Measurements from ENCODE around the gene ATP11C.

The ATP11C gene

GRCh38 chrX:139877710-139878414, 55.0 kb downstream of the ATP11C start:
- Histone ChIP-seq H3K27me3 (ENCODE audit: insufficient read depth, low read length, poor library complexity) (no peaks in the 10 kb centered on the region), H4K20me1 (ENCODE audit: insufficient read depth, low read length) (no peaks in the 10 kb centered on the region; the same call in 1 of the 2 replicates), H3K4me3 (ENCODE audit: low read depth in 1 of 2, low read length in 2 of 2) (no peak overlapping the region), H3K9me3 (ENCODE audit: insufficient read depth, low read length, severe bottlenecking) (no peaks in the 10 kb centered on the region), H3K4me2 (ENCODE audit: insufficient read depth, low read length) (no peak overlapping the region), H3K36me3 (ENCODE audit: insufficient read depth, low read length) (no peaks in the 10 kb centered on the region), H3K9ac (ENCODE audit: low read depth, low read length) (no peak overlapping the region), H3K4me1 (ENCODE audit: insufficient read depth, low read length) (no peaks in the 10 kb centered on the region), H3K27ac (ENCODE audit: low read length) (no peak overlapping the region), H2AFZ (ENCODE audit: low read depth, low read length) (no peak overlapping the region), H3K79me2 (ENCODE audit: insufficient read depth, low read length) (peaks cover 2% of the 10 kb centered on the region; the same call in 1 of the 2 replicates)
- DNase-seq (no peak), ATAC-seq (ENCODE audit: insufficient read depth, low read depth) (no peak)
- TF ChIP-seq CTCF (IDR thresholded peaks at IDR 0.05; ENCODE audit: borderline replicate concordance, extremely low read depth, low read length, poor library complexity, severe bottlenecking), result no peak
- no peak for TF ChIP-seq EZH2 (IDR thresholded peaks at IDR 0.05; ENCODE audit: borderline replicate concordance, low read depth, low read length, severe bottlenecking)

DNA sequence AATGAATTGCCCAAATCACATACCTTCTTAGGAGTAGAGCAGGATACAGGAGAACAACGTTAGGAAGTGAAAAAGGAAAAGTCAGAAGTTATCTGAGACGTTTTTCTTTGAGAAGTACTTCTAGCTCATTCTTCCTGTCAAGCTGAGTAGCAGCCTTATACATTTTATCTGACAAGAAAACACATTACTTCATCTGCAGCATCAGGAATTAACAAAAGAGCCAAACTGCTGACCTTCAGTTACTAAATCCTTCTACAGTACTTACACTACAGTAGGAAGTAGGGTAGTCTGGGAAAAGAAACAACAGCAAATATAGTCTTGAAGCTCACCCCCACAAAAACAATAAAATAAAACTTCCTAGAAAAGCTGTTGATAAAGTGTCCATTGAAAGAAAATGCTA, 57.0 kb downstream of the ATP11C start:
- no peaks in the 10 kb centered on the region for H3K4me1 ChIP-seq (ENCODE audit: insufficient read depth, low read length)
- H4K20me1 ChIP-seq (ENCODE audit: insufficient read depth, low read length), result no peaks in the 10 kb centered on the region
- no peak overlapping the region for H2AFZ ChIP-seq (ENCODE audit: low read depth, low read length)
- H3K4me3 ChIP-seq (ENCODE audit: low read depth in 1 of 2, low read length in 2 of 2), result no peak overlapping the region
- H3K27ac ChIP-seq (ENCODE audit: low read length), result no peak overlapping the region
- no peak overlapping the region for H3K9ac ChIP-seq (ENCODE audit: low read depth, low read length)
- no peak for DNase-seq
- TF ChIP-seq EZH2 (IDR thresholded peaks at IDR 0.05; ENCODE audit: borderline replicate concordance, low read depth, low read length, severe bottlenecking), result no peak
- no peak for TF ChIP-seq CTCF (IDR thresholded peaks at IDR 0.05; ENCODE audit: borderline replicate concordance, extremely low read depth, low read length, poor library complexity, severe bottlenecking)
- H3K4me2 ChIP-seq (ENCODE audit: insufficient read depth, low read length), result no peak overlapping the region
- H3K36me3 ChIP-seq (ENCODE audit: insufficient read depth, low read length), result no peaks in the 10 kb centered on the region
- ATAC-seq (ENCODE audit: insufficient read depth, low read depth), result no peak
- no peaks in the 10 kb centered on the region for H3K9me3 ChIP-seq (ENCODE audit: insufficient read depth, low read length, severe bottlenecking)
- H3K27me3 ChIP-seq (ENCODE audit: insufficient read depth, low read length, poor library complexity), result no peaks in the 10 kb centered on the region
- H3K79me2 ChIP-seq (ENCODE audit: insufficient read depth, low read length), result peaks cover 2% of the 10 kb centered on the region; the same call in 1 of the 2 replicates

DNA sequence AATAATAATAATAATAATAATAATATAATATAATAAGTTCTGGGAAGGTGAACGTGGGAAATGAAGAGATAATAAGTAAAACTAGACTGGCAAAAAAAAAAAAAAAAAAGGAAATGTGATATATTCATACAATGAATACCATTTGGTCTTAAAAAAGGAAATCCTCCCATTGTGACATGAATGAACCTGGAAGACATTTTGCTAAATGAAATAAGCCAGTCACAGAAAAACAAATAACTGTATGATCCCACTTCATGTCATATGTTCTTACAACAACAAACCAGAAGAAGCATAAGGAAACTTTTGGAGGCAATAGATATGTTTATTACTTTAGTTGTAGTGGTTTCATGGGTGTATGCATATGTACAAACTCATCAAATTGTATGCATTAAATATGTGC, 63.1 kb downstream of the ATP11C start:
- H3K79me2 ChIP-seq (ENCODE audit: insufficient read depth, low read length), result no peaks in the 10 kb centered on the region
- ATAC-seq (ENCODE audit: insufficient read depth, low read depth), result no peak
- H3K36me3 ChIP-seq (ENCODE audit: insufficient read depth, low read length), result no peaks in the 10 kb centered on the region
- no peaks in the 10 kb centered on the region for H3K4me1 ChIP-seq (ENCODE audit: insufficient read depth, low read length)
- no peaks in the 10 kb centered on the region for H3K27me3 ChIP-seq (ENCODE audit: insufficient read depth, low read length, poor library complexity)
- H3K4me3 ChIP-seq (ENCODE audit: low read depth in 1 of 2, low read length in 2 of 2), result no peak overlapping the region
- DNase-seq, result no peak
- no peaks in the 10 kb centered on the region; the same call in 1 of the 2 replicates for H4K20me1 ChIP-seq (ENCODE audit: insufficient read depth, low read length)
- TF ChIP-seq CTCF (IDR thresholded peaks at IDR 0.05; ENCODE audit: borderline replicate concordance, extremely low read depth, low read length, poor library complexity, severe bottlenecking), result no peak
- no peak for TF ChIP-seq EZH2 (IDR thresholded peaks at IDR 0.05; ENCODE audit: borderline replicate concordance, low read depth, low read length, severe bottlenecking)
- H3K27ac ChIP-seq (ENCODE audit: low read length), result no peak overlapping the region
- H3K9ac ChIP-seq (ENCODE audit: low read depth, low read length), result no peak overlapping the region
- H3K9me3 ChIP-seq (ENCODE audit: insufficient read depth, low read length, severe bottlenecking), result no peaks in the 10 kb centered on the region
- no peak overlapping the region for H2AFZ ChIP-seq (ENCODE audit: low read depth, low read length)
- H3K4me2 ChIP-seq (ENCODE audit: insufficient read depth, low read length), result no peak overlapping the region

Measured in DND-41 (cell line).